Stimulated activated CD8-positive, alpha-beta memory T cell treated with anti-CD3 and anti-CD28 coated beads, Interleukin-7, amount 100 ng/mL, for 24 hours (primary cell): Measurements from ENCODE around the gene CCDC97.

Experiments
- DNase-seq: peaks from one replicate; pipeline ENCODE4 v3.0.0-alpha.2; 2020; ENCODE audit warnings: low read depth

Gene CCDC97

GRCh38 chr19:41320185-41320518, 10.2 kb downstream of the CCDC97 start:
- DNase-seq = no peak

GRCh38 chr19:41320568-41320967, 10.6 kb downstream of the CCDC97 start:
- no peak for DNase-seq

GRCh38 chr19:41321204-41321599, 11.2 kb downstream of the CCDC97 start:
- DNase-seq = no peak

GRCh38 chr19:41321600-41322270, 11.8 kb downstream of the CCDC97 start:
- no peak for DNase-seq

GRCh38 chr19:41322451-41322850, 12.5 kb downstream of the CCDC97 start:
- no peak for DNase-seq

- DNase-seq = no peak
These were observed 13.1 kb downstream of the CCDC97 start for GRCh38 chr19:41323023-41323422.

- DNase-seq = no peak
These were observed 13.6 kb downstream of the CCDC97 start for GRCh38 chr19:41323430-41324125.

GRCh38 chr19:41324231-41324702, 14.3 kb downstream of the CCDC97 start:
- DNase-seq = no peak

GRCh38 chr19:41324921-41325639, 15.1 kb downstream of the CCDC97 start:
- no peak for DNase-seq

GRCh38 chr19:41325640-41325946, 15.6 kb downstream of the CCDC97 start:
- no peak for DNase-seq

GRCh38 chr19:41325947-41326706, 16.2 kb downstream of the CCDC97 start:
- DNase-seq = no peak

- DNase-seq = no peak
These were observed 17.2 kb downstream of the CCDC97 start for GRCh38 chr19:41327076-41327575.

- DNase-seq = peak; percentile 76
These were observed 17.7 kb downstream of the CCDC97 start for GRCh38 chr19:41327576-41328156.

GRCh38 chr19:41328157-41328841, 18.3 kb downstream of the CCDC97 start:
- DNase-seq = no peak

- DNase-seq = no peak
These were observed 18.9 kb downstream of the CCDC97 start for GRCh38 chr19:41328842-41329225.

GRCh38 chr19:41330481-41330880, 20.5 kb downstream of the CCDC97 start:
- no peak for DNase-seq

- DNase-seq = no peak
These were observed 21.1 kb downstream of the CCDC97 start for GRCh38 chr19:41330946-41331678.

- no peak for DNase-seq
These were observed 22.0 kb downstream of the CCDC97 start for GRCh38 chr19:41332000-41332399.

- no peak for DNase-seq
These were observed 22.5 kb downstream of the CCDC97 start for GRCh38 chr19:41332468-41332867.

GRCh38 chr19:41334793-41335192, 24.8 kb downstream of the CCDC97 start:
- no peak for DNase-seq

GRCh38 chr19:41335467-41335866, 25.5 kb downstream of the CCDC97 start:
- no peak for DNase-seq
